ENCODE data around the gene RBP3. TPM values are rescaled to one million over a fixed set of nuclear protein-coding genes. Genes with fewer than 3 reads are reported as not detected.

Gene RBP3
- total and polyA plus RNA-seq, 2 donors (not counting 3 experiments of a cell fraction or from before 2014, with no cell fraction given): not detected

DNA sequence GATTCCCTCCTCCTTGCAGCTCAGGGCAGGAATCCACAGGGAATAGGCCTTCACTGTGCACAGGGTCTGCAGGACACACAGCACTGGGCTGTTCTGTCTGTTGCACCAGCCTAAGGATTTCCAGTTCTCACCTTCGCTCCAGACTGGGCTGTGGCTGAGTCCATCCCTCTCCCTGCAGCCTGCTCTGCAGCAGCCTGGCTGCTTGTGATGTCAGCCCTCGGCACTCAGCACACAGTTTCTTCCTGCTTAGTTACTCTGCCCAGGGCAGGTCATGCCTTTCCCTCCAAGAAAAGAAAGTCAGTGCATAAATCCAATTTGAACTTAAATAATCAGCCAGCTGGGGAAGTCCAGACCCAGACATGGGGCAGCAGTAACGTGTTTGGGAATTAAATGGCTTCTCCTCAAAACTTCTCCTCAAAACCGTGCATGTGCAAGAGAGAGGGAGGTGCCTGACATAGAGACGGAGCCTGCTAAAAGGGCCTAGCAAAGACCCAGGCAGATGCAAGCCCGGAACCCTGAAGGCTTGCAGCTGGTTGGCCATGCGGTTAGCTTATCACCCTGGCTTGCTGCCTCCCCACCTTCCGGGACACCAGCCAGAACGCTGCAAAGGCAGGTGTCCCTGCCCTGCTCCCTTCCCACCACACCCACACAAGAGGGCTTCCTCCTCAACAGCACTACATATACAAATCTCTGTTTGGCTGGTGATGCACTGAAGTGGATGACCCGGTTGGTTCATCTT, 36.8 kb upstream of the RBP3 start:
- Histone ChIP-seq H3K79me2 (ENCODE audit: control insufficient read depth, insufficient read depth, low read length) (no peaks in the 10 kb centered on the region), H3K4me1 (ENCODE audit: control insufficient read depth, extremely low read depth, insufficient read depth, low read length) (no peaks in the 10 kb centered on the region), H3K9ac (replicated peaks; ENCODE audit: extremely low read depth, insufficient read depth, low read length) (no peak overlapping the region), H2AFZ (ENCODE audit: low read depth, low read length) (no peak overlapping the region), H3K4me2 (ENCODE audit: insufficient read depth, low read length) (no peak overlapping the region), H3K9me1 (replicated peaks; ENCODE audit: control insufficient read depth, extremely low read depth, insufficient read depth, low read length) (no peaks in the 10 kb centered on the region), H3K9me3 (replicated peaks; ENCODE audit: control insufficient read depth, insufficient read depth, low read length) (no peaks in the 10 kb centered on the region), H4K20me1 (replicated peaks; ENCODE audit: control insufficient read depth, extremely low read depth, insufficient read depth, low read length) (no peaks in the 10 kb centered on the region), H3K4me3 (replicated peaks in 1 of 3; ENCODE audit: insufficient read depth in 1 of 3, low read depth in 1 of 3, low read length in 3 of 3) (no peak overlapping the region), H3K27ac (ENCODE audit: insufficient read depth, low read depth, low read length) (no peak overlapping the region), H3K27me3 (ENCODE audit: control insufficient read depth in 2 of 2, insufficient read depth in 2 of 2, low read length in 2 of 2) (no peaks in the 10 kb centered on the region), H3K36me3 (ENCODE audit: control insufficient read depth in 2 of 2, extremely low read depth in 1 of 2, insufficient read depth in 2 of 2, low read length in 2 of 2) (no peaks in the 10 kb centered on the region)
- DNase-seq (ENCODE audit: low read depth, low spot score) (no peak), FAIRE-seq (no peak)
- ChIA-PET CTCF (interaction anchor here (0.6 to 4.7 kb wide), 25 partner anchors 8 to 318 kb away, joined by 3 to 192 read pairs (median 6); partner anchors contain the start of genes GDF10 and GDF2), POLR2A (no interaction called here)
- TF ChIP-seq POLR2A (IDR thresholded peaks at IDR 0.05; ENCODE audit: low read depth, low read length): no peak
- TF ChIP-seq, protein P1, sequence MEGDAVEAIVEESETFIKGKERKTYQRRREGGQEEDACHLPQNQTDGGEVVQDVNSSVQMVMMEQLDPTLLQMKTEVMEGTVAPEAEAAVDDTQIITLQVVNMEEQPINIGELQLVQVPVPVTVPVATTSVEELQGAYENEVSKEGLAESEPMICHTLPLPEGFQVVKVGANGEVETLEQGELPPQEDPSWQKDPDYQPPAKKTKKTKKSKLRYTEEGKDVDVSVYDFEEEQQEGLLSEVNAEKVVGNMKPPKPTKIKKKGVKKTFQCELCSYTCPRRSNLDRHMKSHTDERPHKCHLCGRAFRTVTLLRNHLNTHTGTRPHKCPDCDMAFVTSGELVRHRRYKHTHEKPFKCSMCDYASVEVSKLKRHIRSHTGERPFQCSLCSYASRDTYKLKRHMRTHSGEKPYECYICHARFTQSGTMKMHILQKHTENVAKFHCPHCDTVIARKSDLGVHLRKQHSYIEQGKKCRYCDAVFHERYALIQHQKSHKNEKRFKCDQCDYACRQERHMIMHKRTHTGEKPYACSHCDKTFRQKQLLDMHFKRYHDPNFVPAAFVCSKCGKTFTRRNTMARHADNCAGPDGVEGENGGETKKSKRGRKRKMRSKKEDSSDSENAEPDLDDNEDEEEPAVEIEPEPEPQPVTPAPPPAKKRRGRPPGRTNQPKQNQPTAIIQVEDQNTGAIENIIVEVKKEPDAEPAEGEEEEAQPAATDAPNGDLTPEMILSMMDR (IDR thresholded peaks at IDR 0.05; ENCODE audit: extremely low read depth in 1 of 2, insufficient read depth in 1 of 2, low read depth in 1 of 2, low read length in 2 of 2): no peak
- TF ChIP-seq FOS (IDR thresholded peaks at IDR 0.05; ENCODE audit: borderline replicate concordance, insufficient read depth, low read length): no peak
- no peak for TF ChIP-seq POLR2AphosphoS5 (IDR thresholded peaks at IDR 0.05; ENCODE audit: insufficient read depth, low read depth, low read length)
- no peak for TF ChIP-seq GATA2 (IDR thresholded peaks at IDR 0.05; ENCODE audit: insufficient read depth, insufficient read length, low read depth, low read length)
- TF ChIP-seq, protein P2, sequence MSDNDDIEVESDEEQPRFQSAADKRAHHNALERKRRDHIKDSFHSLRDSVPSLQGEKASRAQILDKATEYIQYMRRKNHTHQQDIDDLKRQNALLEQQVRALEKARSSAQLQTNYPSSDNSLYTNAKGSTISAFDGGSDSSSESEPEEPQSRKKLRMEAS (IDR thresholded peaks at IDR 0.05; ENCODE audit: insufficient read depth, insufficient read length): no peak
- TF ChIP-seq JUN (IDR thresholded peaks at IDR 0.05; ENCODE audit: borderline replicate concordance, insufficient read depth, insufficient read length, low read depth): no peak
- TF ChIP-seq MYC (IDR thresholded peaks at IDR 0.05; ENCODE audit: low read depth, low read length): no peak
- TF ChIP-seq EZH2 (IDR thresholded peaks at IDR 0.05; ENCODE audit: borderline replicate concordance, low read depth, low read length, severe bottlenecking): no peak
- BruUV-seq (replicated peaks): no TSS peak
- intact Hi-C loops (cut with micrococcal nuclease) (loop anchor here (5.0 kb wide), 1 partner anchor 319 kb away; no protein-coding TSS in a partner anchor), dilution Hi-C loops (cut with MboI; ENCODE audit: extremely low pct_ligation_motif_present, low sequenced_read_pairs) (no loop called here)

All from endothelial cell of umbilical vein (primary cell).